Measurements from ENCODE around the gene MTARC2. TPM values are rescaled to one million over a fixed set of nuclear protein-coding genes. Genes with fewer than 3 reads are reported as not detected.

MTARC2 gene
- total RNA-seq, 1 experiment from 2014 or later = 15.2 TPM

DNA sequence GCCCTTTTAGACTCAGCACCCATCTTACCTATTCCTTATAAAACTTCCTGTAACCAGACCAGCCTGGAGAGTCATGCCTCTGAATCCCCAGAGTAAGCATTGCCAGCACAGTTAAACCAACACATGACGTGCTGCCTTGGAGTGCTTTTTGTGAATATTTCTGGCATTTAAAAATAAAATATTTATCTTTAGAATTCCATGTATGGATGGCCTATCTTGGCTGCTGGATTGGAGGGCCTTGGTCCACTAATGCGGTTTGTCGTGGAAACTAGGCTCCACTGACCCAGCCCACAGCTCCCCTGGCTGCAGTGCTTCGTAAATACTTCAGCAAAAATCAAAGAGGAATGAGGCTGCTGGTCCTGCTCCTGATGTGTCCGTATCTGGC lies 56.1 kb downstream of the MTARC2 start (continued):
- TF ChIP-seq, protein P1, sequence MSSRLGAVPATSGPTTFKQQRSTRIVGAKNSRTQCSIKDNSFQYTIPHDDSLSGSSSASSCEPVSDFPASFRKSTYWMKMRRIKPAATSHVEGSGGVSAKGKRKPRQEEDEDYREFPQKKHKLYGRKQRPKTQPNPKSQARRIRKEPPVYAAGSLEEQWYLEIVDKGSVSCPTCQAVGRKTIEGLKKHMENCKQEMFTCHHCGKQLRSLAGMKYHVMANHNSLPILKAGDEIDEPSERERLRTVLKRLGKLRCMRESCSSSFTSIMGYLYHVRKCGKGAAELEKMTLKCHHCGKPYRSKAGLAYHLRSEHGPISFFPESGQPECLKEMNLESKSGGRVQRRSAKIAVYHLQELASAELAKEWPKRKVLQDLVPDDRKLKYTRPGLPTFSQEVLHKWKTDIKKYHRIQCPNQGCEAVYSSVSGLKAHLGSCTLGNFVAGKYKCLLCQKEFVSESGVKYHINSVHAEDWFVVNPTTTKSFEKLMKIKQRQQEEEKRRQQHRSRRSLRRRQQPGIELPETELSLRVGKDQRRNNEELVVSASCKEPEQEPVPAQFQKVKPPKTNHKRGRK (CRISPR knock-in tag; IDR thresholded peaks at IDR 0.05; ENCODE audit: borderline replicate concordance) = no peak
- TF ChIP-seq, protein P2, sequence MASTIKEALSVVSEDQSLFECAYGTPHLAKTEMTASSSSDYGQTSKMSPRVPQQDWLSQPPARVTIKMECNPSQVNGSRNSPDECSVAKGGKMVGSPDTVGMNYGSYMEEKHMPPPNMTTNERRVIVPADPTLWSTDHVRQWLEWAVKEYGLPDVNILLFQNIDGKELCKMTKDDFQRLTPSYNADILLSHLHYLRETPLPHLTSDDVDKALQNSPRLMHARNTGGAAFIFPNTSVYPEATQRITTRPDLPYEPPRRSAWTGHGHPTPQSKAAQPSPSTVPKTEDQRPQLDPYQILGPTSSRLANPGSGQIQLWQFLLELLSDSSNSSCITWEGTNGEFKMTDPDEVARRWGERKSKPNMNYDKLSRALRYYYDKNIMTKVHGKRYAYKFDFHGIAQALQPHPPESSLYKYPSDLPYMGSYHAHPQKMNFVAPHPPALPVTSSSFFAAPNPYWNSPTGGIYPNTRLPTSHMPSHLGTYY (CRISPR knock-in tag; IDR thresholded peaks at IDR 0.05) = no peak
- TF ChIP-seq TEAD1 (CRISPR knock-in tag; IDR thresholded peaks at IDR 0.05) = no peak
- TF ChIP-seq PRRX2 (CRISPR knock-in tag; IDR thresholded peaks at IDR 0.05) = no peak
- TF ChIP-seq GTF2I (CRISPR knock-in tag; conservative IDR thresholded peaks at IDR 0.05) = no peak
- TF ChIP-seq NFE2L1 (CRISPR knock-in tag; IDR thresholded peaks at IDR 0.05) = no peak
- no peak for TF ChIP-seq KAT7 (CRISPR knock-in tag; IDR thresholded peaks at IDR 0.05; ENCODE audit: borderline replicate concordance)

DNA sequence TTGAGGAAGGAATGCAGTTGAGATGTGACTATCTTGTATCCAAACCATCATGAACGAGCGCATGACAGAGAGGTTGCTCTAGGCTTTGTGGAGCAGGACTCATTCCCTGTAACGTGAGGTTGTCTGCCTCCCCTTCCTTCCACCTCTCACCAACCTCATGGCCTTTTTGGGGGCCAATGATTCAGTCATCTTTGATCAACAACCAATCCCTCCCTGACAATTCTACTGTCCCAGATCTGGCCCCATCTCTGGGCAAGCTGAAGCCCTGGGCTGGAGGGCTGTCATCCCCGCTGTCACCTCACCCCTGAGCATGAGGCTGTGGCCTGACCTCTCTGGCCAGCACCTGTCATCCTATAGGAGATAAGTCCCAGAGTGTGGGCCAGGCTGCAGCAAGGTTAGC lies 58.3 kb downstream of the MTARC2 start:
- H3K4me3 Mint-ChIP-seq = no peak overlapping the region
- peaks cover 20% of the 10 kb centered on the region for H3K4me1 Mint-ChIP-seq
- POLR2A ChIA-PET = no interaction called here
- no peaks in the 10 kb centered on the region for H3K9me3 Mint-ChIP-seq
- ATAC-seq = no peak
- DNase-seq (ENCODE audit: low spot score) = no peak
- CTCF ChIA-PET = interaction anchor here (1.2 kb wide), 1 partner anchor 73 kb away, joined by 3 read pairs; no protein-coding TSS in a partner anchor
- H3K27ac Mint-ChIP-seq = no peak overlapping the region
- H3K27me3 Mint-ChIP-seq (ENCODE audit: low read depth) = no peaks in the 10 kb centered on the region
- H3K36me3 Mint-ChIP-seq = peaks cover 24% of the 10 kb centered on the region
- TF ChIP-seq GRHL2 (CRISPR knock-in tag; IDR thresholded peaks at IDR 0.05; ENCODE audit: insufficient replicate concordance, severe bottlenecking) (no peak), OVOL2 (CRISPR knock-in tag; IDR thresholded peaks at IDR 0.05; ENCODE audit: borderline replicate concordance) (no peak), JUN (CRISPR knock-in tag; IDR thresholded peaks at IDR 0.05) (no peak), SMAD4 (CRISPR knock-in tag; IDR thresholded peaks at IDR 0.05) (no peak), TP53 (CRISPR knock-in tag; IDR thresholded peaks at IDR 0.05) (no peak), HMGA2 (CRISPR knock-in tag; IDR thresholded peaks at IDR 0.05) (no peak), NFATC4 (CRISPR knock-in tag; IDR thresholded peaks at IDR 0.05) (no peak), KAT7 (CRISPR knock-in tag; IDR thresholded peaks at IDR 0.05; ENCODE audit: borderline replicate concordance) (no peak), TEAD4 (CRISPR knock-in tag; IDR thresholded peaks at IDR 0.05) (no peak), SOX15 (CRISPR knock-in tag; IDR thresholded peaks at IDR 0.05) (no peak), SP1 (CRISPR knock-in tag; conservative IDR thresholded peaks at IDR 0.05) (no peak)
- TF ChIP-seq, protein P1 (CRISPR knock-in tag; IDR thresholded peaks at IDR 0.05; ENCODE audit: borderline replicate concordance) = no peak
- TF ChIP-seq, protein P3, sequence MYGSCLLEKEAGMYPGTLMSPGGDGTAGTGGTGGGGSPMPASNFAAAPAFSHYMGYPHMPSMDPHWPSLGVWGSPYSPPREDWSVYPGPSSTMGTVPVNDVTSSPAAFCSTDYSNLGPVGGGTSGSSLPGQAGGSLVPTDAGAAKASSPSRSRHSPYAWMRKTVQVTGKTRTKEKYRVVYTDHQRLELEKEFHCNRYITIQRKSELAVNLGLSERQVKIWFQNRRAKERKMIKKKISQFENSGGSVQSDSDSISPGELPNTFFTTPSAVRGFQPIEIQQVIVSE (CRISPR knock-in tag; IDR thresholded peaks at IDR 0.05; ENCODE audit: borderline replicate concordance) = no peak
- TF ChIP-seq, protein P4, sequence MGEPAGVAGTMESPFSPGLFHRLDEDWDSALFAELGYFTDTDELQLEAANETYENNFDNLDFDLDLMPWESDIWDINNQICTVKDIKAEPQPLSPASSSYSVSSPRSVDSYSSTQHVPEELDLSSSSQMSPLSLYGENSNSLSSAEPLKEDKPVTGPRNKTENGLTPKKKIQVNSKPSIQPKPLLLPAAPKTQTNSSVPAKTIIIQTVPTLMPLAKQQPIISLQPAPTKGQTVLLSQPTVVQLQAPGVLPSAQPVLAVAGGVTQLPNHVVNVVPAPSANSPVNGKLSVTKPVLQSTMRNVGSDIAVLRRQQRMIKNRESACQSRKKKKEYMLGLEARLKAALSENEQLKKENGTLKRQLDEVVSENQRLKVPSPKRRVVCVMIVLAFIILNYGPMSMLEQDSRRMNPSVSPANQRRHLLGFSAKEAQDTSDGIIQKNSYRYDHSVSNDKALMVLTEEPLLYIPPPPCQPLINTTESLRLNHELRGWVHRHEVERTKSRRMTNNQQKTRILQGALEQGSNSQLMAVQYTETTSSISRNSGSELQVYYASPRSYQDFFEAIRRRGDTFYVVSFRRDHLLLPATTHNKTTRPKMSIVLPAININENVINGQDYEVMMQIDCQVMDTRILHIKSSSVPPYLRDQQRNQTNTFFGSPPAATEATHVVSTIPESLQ (CRISPR knock-in tag; IDR thresholded peaks at IDR 0.05) = no peak
- TF ChIP-seq, protein P2 (CRISPR knock-in tag; IDR thresholded peaks at IDR 0.05) = no peak
- TF ChIP-seq, protein P5, sequence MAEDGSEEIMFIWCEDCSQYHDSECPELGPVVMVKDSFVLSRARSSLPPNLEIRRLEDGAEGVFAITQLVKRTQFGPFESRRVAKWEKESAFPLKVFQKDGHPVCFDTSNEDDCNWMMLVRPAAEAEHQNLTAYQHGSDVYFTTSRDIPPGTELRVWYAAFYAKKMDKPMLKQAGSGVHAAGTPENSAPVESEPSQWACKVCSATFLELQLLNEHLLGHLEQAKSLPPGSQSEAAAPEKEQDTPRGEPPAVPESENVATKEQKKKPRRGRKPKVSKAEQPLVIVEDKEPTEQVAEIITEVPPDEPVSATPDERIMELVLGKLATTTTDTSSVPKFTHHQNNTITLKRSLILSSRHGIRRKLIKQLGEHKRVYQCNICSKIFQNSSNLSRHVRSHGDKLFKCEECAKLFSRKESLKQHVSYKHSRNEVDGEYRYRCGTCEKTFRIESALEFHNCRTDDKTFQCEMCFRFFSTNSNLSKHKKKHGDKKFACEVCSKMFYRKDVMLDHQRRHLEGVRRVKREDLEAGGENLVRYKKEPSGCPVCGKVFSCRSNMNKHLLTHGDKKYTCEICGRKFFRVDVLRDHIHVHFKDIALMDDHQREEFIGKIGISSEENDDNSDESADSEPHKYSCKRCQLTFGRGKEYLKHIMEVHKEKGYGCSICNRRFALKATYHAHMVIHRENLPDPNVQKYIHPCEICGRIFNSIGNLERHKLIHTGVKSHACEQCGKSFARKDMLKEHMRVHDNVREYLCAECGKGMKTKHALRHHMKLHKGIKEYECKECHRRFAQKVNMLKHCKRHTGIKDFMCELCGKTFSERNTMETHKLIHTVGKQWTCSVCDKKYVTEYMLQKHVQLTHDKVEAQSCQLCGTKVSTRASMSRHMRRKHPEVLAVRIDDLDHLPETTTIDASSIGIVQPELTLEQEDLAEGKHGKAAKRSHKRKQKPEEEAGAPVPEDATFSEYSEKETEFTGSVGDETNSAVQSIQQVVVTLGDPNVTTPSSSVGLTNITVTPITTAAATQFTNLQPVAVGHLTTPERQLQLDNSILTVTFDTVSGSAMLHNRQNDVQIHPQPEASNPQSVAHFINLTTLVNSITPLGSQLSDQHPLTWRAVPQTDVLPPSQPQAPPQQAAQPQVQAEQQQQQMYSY (CRISPR knock-in tag; IDR thresholded peaks at IDR 0.05) = no peak
- TF ChIP-seq, protein P6, sequence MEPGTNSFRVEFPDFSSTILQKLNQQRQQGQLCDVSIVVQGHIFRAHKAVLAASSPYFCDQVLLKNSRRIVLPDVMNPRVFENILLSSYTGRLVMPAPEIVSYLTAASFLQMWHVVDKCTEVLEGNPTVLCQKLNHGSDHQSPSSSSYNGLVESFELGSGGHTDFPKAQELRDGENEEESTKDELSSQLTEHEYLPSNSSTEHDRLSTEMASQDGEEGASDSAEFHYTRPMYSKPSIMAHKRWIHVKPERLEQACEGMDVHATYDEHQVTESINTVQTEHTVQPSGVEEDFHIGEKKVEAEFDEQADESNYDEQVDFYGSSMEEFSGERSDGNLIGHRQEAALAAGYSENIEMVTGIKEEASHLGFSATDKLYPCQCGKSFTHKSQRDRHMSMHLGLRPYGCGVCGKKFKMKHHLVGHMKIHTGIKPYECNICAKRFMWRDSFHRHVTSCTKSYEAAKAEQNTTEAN (CRISPR knock-in tag; IDR thresholded peaks at IDR 0.05) = no peak
